Brain pericyte (primary cell): ENCODE results near the gene SFT2D3.
"Not testable (repeated sequence)": the region's sequence is repeated elsewhere in the genome, so short reads cannot be mapped to it uniquely, and the experiment has no call there.

Source experiments
- DNase-seq: peaks from one replicate; pipeline ENCODE4 v3.0.0-alpha.2; 2012; ENCODE audit warnings: low read depth, low spot score

The SFT2D3 gene

DNA sequence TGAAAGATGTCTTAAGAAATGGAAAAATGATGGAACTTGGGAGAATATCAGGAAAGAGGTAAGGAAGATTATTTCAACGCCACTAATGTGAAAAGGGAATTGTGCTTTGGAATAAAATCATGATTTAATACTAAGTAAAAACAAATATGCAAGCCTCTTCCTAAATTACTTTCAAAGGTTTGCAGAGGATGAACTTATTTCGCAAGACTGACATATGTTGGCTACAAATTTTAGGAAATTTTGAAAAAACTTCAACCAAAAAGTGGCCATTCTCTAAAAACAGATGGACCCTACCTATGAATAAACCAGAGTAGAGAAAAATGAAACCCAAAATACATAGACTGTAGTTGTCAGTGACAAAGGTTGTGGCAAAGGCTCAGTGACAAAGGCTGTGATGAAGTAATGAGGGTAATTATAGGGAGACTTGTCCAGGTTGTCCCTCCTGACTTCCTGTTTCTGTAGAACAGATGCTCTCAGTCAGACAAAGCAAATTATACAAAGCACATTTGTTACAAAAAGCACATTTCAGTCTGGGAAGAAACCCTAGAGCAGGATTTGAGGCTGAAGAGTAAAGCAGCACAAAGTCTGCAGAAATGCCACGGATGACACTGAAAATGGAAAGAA is 39.5 kb downstream of the SFT2D3 start:
- DNase-seq: no peak

DNA sequence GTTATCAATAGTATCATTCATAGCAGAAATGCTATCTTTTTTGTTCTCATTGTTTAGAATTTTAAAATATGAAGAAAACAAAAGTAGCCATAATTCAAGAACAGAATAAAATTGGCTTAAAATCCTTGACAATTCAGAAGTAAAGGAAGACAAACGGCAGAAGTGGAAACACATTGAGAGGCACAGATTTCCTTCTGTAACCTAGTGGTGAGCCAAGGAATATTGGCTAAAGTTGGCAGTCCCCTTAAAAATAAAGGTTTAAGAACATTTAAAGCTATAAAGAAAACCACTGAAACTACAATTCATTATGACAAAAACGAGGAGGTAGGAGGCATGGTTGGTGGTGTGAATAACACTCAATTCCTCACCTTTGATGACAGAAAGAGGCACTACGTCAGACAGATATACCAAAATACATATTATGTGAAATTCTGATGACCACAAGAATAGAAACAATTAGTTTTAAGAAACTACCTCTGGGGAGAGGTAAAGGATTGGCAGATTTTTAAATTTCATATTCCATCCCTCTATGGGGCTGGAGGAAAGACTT is 42.3 kb downstream of the SFT2D3 start:
- no peak for DNase-seq

DNA sequence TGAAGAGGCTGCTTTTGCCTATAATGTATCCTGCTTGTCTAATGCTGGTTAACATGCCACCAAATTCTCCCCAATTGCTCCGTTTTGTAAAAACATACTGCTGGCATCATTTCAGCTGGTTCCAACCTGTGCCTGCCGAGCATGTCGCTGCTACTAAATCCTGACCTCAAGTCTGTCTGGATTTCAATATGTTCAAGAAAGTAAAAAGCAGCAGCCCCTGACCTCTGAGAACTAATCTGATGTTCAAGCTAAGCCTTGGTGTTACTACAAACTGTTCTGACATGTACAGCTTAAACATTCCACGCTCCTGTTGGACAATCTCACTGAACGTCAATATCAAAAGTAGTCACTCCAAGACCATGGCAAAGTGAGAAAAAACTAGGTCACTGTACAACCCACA is 46.3 kb downstream of the SFT2D3 start:
- no peak for DNase-seq

DNA sequence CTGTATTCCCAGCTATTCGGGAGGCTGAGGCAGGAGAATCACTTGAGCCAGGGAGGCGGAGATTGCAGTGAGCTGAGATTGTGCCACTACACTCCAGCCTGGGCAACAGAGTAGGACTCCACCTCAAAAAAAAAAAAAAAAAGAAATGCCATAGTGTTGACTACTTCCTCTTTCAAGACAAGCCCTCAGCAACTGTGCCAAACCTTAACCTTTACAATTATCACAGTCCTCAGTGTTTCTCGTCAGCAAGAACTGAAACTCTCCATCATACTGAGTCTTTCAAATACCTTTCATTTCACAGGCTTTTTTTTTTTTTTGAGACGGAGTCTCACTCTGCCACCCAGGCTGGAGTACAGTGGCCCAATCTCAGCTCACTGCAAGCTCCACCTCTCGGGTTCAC is 48.2 kb downstream of the SFT2D3 start:
- DNase-seq: not testable (repeated sequence)

DNA sequence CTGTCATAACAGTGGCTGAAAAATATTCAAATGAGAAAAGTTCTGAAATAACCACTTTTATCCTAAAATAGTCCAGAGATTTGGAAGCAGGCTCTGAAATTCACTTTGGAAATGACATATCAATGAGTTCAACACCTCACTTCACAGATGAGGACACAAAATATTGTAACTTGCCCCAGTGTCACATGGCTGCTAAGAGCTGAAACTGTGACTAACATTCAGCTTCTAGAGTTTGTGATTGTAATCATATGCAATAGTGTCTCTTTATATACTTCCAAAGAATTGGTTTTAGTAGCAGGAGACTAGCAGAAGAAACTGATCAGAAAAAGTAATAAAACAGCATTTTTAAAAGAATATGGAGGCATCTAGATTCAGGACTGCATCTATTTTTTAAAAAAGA is 52.1 kb downstream of the SFT2D3 start:
- no peak for DNase-seq

DNA sequence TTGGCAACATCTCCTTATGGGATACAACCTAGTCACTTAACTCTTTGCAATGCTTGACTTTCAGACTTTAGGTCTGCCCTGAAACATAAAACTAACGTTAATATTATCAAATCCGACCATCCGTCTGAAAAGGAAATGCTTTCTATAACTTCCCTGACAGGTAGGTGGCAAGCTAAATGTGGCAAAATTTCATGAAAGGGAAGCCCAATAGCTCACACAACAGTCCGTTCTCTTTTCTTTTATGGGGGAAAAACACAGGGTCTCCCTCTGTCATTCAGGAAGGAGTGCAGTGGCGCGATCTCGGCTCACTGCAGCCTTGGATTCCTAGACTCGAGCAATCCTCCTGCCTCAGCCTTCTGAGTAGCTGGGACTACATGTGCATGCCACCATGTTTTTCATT is 52.9 kb downstream of the SFT2D3 start:
- no peak for DNase-seq
